G401 (cell line): ENCODE measurements around the gene ARL2. TPM values are rescaled to one million over a fixed set of nuclear protein-coding genes. Genes with fewer than 3 reads are reported as not detected.

ENCODE experiments used
- DNase-seq: peaks from one replicate; pipeline ENCODE4 v3.0.0-alpha.2; 2015; ENCODE audit warnings: low spot score
- in situ Hi-C: cut with HindIII; loops from 2 replicates; pipeline ENCODE4 v1.10.0; 2016; ENCODE audit warnings: low sequenced_read_pairs, mixed read lengths
- total RNA-seq: library from RNA; depleted of rRNA; stranded (reverse); fragments of >200 nt; shearing (Covaris generic); gene quantifications from 2 replicates; pipeline ENCODE4 v1.2.3, GENCODE V29; 2014; rRNA removed

The ARL2 gene
- total RNA-seq, 1 experiment from 2014 or later, result 175 TPM

DNA sequence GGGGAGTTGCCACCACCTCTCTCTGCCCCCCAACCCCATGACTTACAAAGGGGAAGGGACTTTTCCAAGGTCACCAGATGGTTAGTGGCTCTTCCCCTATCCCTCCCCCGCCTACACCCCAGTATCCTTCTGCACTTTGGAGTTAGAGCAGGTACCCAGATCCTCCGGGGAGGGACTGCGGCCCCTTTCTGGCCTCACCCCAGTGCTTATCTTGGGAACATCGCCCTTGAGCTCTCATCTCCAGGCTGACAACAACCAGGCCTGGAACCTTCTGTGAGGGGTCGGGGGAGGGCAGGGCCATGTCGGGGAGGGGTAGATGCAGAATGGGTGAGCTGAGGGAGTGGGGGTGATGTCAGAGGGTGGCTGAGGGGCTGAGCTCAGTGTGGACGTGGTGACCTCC, 51.9 kb downstream of the ARL2 start:
- in situ Hi-C loops, result no loop called here
- no peak for DNase-seq

DNA sequence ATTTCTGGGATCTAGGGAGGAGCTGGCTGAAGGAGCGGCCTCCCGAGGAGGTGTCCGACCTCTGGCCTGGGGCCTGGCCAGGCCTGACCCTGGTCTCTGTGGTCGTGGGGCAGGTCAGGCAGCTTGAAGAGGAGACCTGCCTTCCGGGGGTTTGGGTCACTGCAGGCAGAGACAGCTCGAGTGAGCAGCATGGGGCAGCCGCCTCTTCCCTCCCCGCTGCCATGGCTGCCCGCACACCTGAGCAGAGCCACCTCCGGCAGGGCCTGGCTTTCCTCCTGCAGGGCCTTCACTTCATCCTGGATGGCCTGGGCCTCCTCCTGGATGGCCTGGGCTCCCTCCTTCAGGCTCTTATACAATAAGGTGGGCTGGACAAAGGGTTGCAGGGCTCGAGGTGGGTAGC, 52.4 kb downstream of the ARL2 start:
- in situ Hi-C loops, result no loop called here
- DNase-seq, result no peak

DNA sequence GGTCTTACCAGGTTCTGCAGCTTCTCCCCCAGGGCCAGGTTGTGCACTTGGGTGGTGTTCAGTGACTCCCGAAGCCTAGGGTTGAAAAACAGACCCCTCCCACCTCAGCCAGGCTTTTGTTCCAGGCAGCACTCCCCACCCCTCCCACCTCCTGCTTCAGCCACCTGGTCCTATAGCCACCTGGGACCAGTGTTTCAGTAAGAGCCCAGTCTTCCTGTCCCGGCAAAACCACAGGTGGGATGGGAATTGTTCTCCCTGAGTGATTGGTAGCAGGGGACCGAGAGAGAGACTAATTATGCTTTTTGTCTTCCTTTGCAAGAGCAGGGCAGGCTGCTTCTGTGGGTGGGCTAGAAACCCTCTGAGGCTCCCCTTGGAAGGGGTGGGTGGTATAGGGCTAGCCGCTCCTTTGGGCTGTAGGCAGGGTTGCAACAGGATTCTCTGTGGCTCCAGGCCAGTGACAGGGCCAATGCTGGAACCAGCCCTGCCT, 52.9 kb downstream of the ARL2 start:
- in situ Hi-C loops, result no loop called here
- DNase-seq, result no peak

DNA sequence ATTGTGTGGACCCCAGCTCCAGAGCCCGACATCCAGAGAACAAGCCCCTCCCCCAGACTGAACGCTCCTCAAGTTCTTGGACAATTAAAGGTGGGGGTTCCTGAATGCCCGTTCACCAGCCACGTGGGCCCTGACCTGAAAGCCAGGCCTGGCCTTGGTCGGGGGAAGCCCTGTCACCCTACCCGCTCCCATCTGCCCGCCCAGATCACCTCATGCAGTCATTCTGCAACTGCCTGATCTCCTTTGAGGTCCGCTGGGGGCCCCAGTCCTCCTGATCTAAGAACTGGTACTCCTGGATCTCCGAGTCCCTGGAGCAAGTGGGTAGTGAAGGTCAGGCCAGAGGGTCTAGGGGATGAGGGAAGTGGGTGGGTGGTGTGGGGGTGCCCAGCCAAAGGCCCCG, 53.5 kb downstream of the ARL2 start:
- DNase-seq, result no peak
- in situ Hi-C loops, result no loop called here

DNA sequence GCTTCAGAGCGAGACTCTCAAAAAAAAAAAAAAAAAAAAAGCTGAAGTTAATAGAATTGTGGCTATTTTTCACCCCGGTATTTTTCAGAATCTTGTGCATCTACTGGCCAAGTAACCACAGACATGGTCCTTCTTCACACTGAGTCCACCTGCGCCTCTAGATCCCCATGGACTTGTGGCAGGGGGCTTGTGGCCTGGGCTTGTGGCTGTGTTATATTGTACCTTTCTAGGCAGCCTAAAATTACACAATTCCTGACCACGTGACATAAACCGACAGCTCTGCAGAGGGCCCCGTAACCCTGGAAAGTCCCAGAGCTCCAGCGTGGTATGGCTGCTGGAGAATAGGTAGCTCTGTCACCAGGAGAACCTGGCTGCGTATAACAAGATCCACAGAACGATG, 55.3 kb downstream of the ARL2 start:
- DNase-seq, result no peak
- in situ Hi-C loops, result no loop called here

Other genes starting within 250 kb of the ARL2 start
- gene SF1, start 235.6 kb upstream of the ARL2 start, total RNA-seq, result 114 and 170 TPM in 2 replicates
- gene MAP4K2, start 210.9 kb upstream of the ARL2 start, total RNA-seq, result 24.7 and 26.6 TPM in 2 replicates
- gene MEN1, start 203.6 kb upstream of the ARL2 start, total RNA-seq, result 12.3 and 13.9 TPM in 2 replicates
- 1.6 and 2.3 TPM in 2 replicates for gene CDC42BPG, start 169.5 kb upstream of the ARL2 start, total RNA-seq
- gene EHD1, start 135.5 kb upstream of the ARL2 start, total RNA-seq, result 25.3 and 32.4 TPM in 2 replicates
- gene ATG2A, start 97.0 kb upstream of the ARL2 start, total RNA-seq, result 15.8 and 20.5 TPM in 2 replicates
- 11.7 and 20.5 TPM in 2 replicates for gene PPP2R5B, start 89.5 kb upstream of the ARL2 start, total RNA-seq
- gene GPHA2, start 78.3 kb upstream of the ARL2 start, total RNA-seq, result 0.54 and 0.80 TPM in 2 replicates
- gene MAJIN, start 42.1 kb upstream of the ARL2 start, total RNA-seq, result not detected in 2 replicates
- gene BATF2, start 17.2 kb upstream of the ARL2 start, total RNA-seq, result 0.37 and 4.1 TPM in 2 replicates
- 10.1 and 12.8 TPM in 2 replicates for gene SNX15, start 13.3 kb downstream of the ARL2 start, total RNA-seq
- gene SAC3D1, start 27.1 kb downstream of the ARL2 start, total RNA-seq, result 52.3 and 52.9 TPM in 2 replicates
- not detected in 2 replicates for gene NAALADL1, start 44.4 kb downstream of the ARL2 start, total RNA-seq
- 59.1 and 71.2 TPM in 2 replicates for gene CDCA5, start 69.9 kb downstream of the ARL2 start, total RNA-seq
- gene ZFPL1, start 70.1 kb downstream of the ARL2 start, total RNA-seq, result 17.7 and 42.6 TPM in 2 replicates
- 212 and 303 TPM in 2 replicates for gene VPS51, start 82.1 kb downstream of the ARL2 start, total RNA-seq
- gene TM7SF2, start 97.7 kb downstream of the ARL2 start, total RNA-seq, result 23.5 and 39.0 TPM in 2 replicates
- 12.7 and 21.0 TPM in 2 replicates for gene ZNHIT2, start 103.5 kb downstream of the ARL2 start, total RNA-seq
- 137 and 188 TPM in 2 replicates for gene FAU, start 108.0 kb downstream of the ARL2 start, total RNA-seq
- 108 and 117 TPM in 2 replicates for gene MRPL49, start 108.2 kb downstream of the ARL2 start, total RNA-seq
- 6.9 and 16.3 TPM in 2 replicates for gene SYVN1, start 120.4 kb downstream of the ARL2 start, total RNA-seq
- 2.0 and 3.4 TPM in 2 replicates for gene SPDYC, start 156.1 kb downstream of the ARL2 start, total RNA-seq
- gene CAPN1, start 167.8 kb downstream of the ARL2 start, total RNA-seq, result 76.6 and 128 TPM in 2 replicates
- gene POLA2, start 247.8 kb downstream of the ARL2 start, total RNA-seq, result 10.8 and 19.4 TPM in 2 replicates